Loucy (cell line): ENCODE measurements around the gene LPIN1.

Experiments used
- H2AFZ ChIP-seq: fragments of 200-600 bp; sonication (generic); 2 replicates; pipeline ENCODE4 v1.6.0; 2016; ENCODE audit warnings: antibody characterized with exemption, mild to moderate bottlenecking, low read length, moderate library complexity
- H3F3A ChIP-seq: fragments of 200-600 bp; 2 replicates; pipeline ENCODE4 v1.6.0; 2016; ENCODE audit warnings: antibody characterized with exemption, low read depth, mild to moderate bottlenecking
- H3K27me3 ChIP-seq: fragments of 200-600 bp; sonication (generic); 2 replicates; pipeline ENCODE4 v1.6.1; 2014; ENCODE audit warnings: low read length, mild to moderate bottlenecking; ENCODE audit not compliant: insufficient read depth, poor library complexity, severe bottlenecking
- H3K36me3 ChIP-seq: fragments of 200-600 bp; sonication (generic); 2 replicates; pipeline ENCODE4 v1.6.1; 2016; ENCODE audit warnings: low read length; ENCODE audit not compliant: insufficient read depth
- H3K4me1 ChIP-seq: fragments of 200-600 bp; sonication (generic); 2 replicates; pipeline ENCODE4 v1.5.1; 2014; ENCODE audit warnings: low read length, mild to moderate bottlenecking; ENCODE audit not compliant: insufficient read depth, poor library complexity, severe bottlenecking
- H3K4me2 ChIP-seq: fragments of 200-600 bp; sonication (generic); 2 replicates; pipeline ENCODE4 v1.6.0; 2014; ENCODE audit warnings: antibody characterized with exemption, low read length, low read depth, mild to moderate bottlenecking; ENCODE audit not compliant: poor library complexity, severe bottlenecking
- H3K4me3 ChIP-seq: fragments of 200-600 bp; sonication (generic); 2 replicates; pipeline ENCODE4 v1.5.1; 2014; ENCODE audit warnings: low read length, mild to moderate bottlenecking, mixed read lengths; ENCODE audit not compliant: poor library complexity, severe bottlenecking
- H3K79me2 ChIP-seq: fragments of 200-600 bp; sonication (generic); 2 replicates; pipeline ENCODE4 v1.6.1; 2014; ENCODE audit warnings: low read length; ENCODE audit not compliant: insufficient read depth
- H3K9ac ChIP-seq: fragments of 200-600 bp; sonication (generic); 2 replicates; pipeline ENCODE4 v1.6.0; 2014; ENCODE audit warnings: mild to moderate bottlenecking, low read depth, low read length, moderate library complexity; ENCODE audit not compliant: poor library complexity, severe bottlenecking
- H3K9me2 ChIP-seq: fragments of 200-600 bp; sonication (generic); replicated peaks from 2 replicates; pipeline ENCODE4 v1.6.1; 2016; ENCODE audit warnings: low read depth, low read length, mixed read lengths
- H3K9me3 ChIP-seq: fragments of 200-600 bp; sonication (generic); 2 replicates; pipeline ENCODE4 v1.6.1; 2014; ENCODE audit warnings: mild to moderate bottlenecking, antibody characterized with exemption, low read length, low read depth; ENCODE audit not compliant: insufficient read depth
- H4K20me1 ChIP-seq: fragments of 200-600 bp; sonication (generic); 2 replicates; pipeline ENCODE4 v1.6.0; 2014; ENCODE audit warnings: antibody characterized with exemption, low read length, mild to moderate bottlenecking; ENCODE audit not compliant: insufficient read depth, poor library complexity, severe bottlenecking
- CTCF ChIP-seq: fragments of 200-600 bp; sonication (generic); conservative IDR thresholded peaks from 2 replicates; pipeline ENCODE4 v1.5.1; 2014; ENCODE audit warnings: mild to moderate bottlenecking, antibody characterized with exemption, low read length
- EZH2phosphoT487 ChIP-seq: fragments of 200-600 bp; IDR thresholded peaks from 2 replicates; pipeline ENCODE4 v1.6.1; 2018; ENCODE audit warnings: antibody characterized with exemption, mild to moderate bottlenecking, moderate library complexity, borderline replicate concordance

Gene LPIN1

GRCh38 chr2:11746807-11747459 is 501 bp downstream of the LPIN1 start:
- TF ChIP-seq CTCF (no peak), EZH2phosphoT487 (no peak)
- Histone ChIP-seq H4K20me1 (peaks cover 19% of the 10 kb centered on the region), H3K4me3 (peak overlapping the region; percentile 91), H3K9me3 (no peaks in the 10 kb centered on the region), H3K27me3 (no peaks in the 10 kb centered on the region), H3K36me3 (no peaks in the 10 kb centered on the region), H3K9ac (peak overlapping the region; percentile 88), H3K79me2 (peaks cover 58% of the 10 kb centered on the region), H3F3A (no peaks in the 10 kb centered on the region), H2AFZ (peak overlapping the region; percentile 48; the same call in 1 of the 2 replicates), H3K4me2 (peak overlapping the region; percentile 96), H3K4me1 (peaks cover 68% of the 10 kb centered on the region), H3K9me2 (no peaks in the 10 kb centered on the region)

GRCh38 chr2:11748018-11748860 is 1.8 kb downstream of the LPIN1 start:
- Histone ChIP-seq H3K36me3 (no peaks in the 10 kb centered on the region), H3K9me3 (no peaks in the 10 kb centered on the region), H3K9me2 (no peaks in the 10 kb centered on the region), H3F3A (no peaks in the 10 kb centered on the region), H3K4me2 (peak overlapping the region; percentile 96), H3K9ac (peak overlapping the region; percentile 88), H3K27me3 (no peaks in the 10 kb centered on the region), H3K4me3 (peak overlapping the region; percentile 91), H4K20me1 (peaks cover 19% of the 10 kb centered on the region), H3K79me2 (peaks cover 70% of the 10 kb centered on the region), H3K4me1 (peaks cover 75% of the 10 kb centered on the region), H2AFZ (no peak overlapping the region)
- TF ChIP-seq EZH2phosphoT487 (no peak), CTCF (no peak)

- peaks cover 71% of the 10 kb centered on the region for H3K79me2 ChIP-seq
- peaks cover 77% of the 10 kb centered on the region for H3K4me1 ChIP-seq
- H3K9me3 ChIP-seq = no peaks in the 10 kb centered on the region
- peak overlapping the region; percentile 91 for H3K4me3 ChIP-seq
- H3K9me2 ChIP-seq = no peaks in the 10 kb centered on the region
- peak overlapping the region; percentile 88 for H3K9ac ChIP-seq
- H3K27me3 ChIP-seq = no peaks in the 10 kb centered on the region
- TF ChIP-seq EZH2phosphoT487 (no peak), CTCF (no peak)
- H4K20me1 ChIP-seq = peaks cover 19% of the 10 kb centered on the region
- no peaks in the 10 kb centered on the region for H3F3A ChIP-seq
- H2AFZ ChIP-seq = no peak overlapping the region
- no peaks in the 10 kb centered on the region for H3K36me3 ChIP-seq
- H3K4me2 ChIP-seq = peak overlapping the region; percentile 96
Measured at GRCh38 chr2:11748861-11749645, 2.6 kb downstream of the LPIN1 start.
